Head of caudate nucleus (tissue), 42 donors: ENCODE data around the gene DUSP2.

Experiments used
- DNase-seq, 42 donors: peaks; one replicate each; pipeline versions ENCODE4 v3.0.0 to v3.0.0-alpha.2; 2020 to 2021; ENCODE audit warnings: mixed read lengths in 7 of 42
- intact Hi-C: fragments of 100-400 bp; cut with DNase I; formaldehyde crosslinking; loops from one replicate; pipeline ENCODE4 v1.15.0; 2022

DUSP2 gene

DNA sequence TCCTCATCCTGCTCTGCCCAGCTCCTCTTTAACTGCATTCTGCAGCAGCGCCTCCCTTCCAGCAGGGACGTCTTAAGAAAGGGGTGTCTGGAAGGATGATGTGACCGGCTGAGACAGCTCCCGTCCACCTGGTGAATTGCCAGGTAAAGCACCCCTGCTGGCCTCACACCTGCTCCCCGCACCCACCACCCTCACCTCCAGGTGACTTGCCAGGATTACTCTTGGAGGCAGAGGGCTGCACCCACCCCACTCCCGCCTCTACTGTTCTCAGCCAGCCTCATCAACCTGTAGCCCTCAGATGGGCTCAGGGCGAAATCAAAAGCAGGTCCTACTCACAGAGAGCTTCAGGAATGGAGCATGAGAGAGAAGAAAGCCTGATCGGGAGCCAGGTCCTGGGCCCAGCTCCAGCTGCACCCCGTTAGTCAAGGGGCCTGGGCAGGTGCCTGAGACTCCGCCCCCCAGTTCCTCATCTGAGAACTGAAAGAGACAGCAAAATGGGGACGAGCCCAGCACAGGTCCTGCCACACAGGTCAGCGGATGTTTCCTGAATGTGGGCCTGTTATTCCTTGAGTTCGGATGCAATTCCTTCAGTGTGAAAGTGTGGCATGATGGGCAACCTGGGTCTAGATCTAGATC, 34.5 kb downstream of the DUSP2 start:
- intact Hi-C loops: loop anchor here (10.0 kb wide), 1 partner anchor 86 kb away; no protein-coding TSS in a partner anchor
- no peak for DNase-seq

DNA sequence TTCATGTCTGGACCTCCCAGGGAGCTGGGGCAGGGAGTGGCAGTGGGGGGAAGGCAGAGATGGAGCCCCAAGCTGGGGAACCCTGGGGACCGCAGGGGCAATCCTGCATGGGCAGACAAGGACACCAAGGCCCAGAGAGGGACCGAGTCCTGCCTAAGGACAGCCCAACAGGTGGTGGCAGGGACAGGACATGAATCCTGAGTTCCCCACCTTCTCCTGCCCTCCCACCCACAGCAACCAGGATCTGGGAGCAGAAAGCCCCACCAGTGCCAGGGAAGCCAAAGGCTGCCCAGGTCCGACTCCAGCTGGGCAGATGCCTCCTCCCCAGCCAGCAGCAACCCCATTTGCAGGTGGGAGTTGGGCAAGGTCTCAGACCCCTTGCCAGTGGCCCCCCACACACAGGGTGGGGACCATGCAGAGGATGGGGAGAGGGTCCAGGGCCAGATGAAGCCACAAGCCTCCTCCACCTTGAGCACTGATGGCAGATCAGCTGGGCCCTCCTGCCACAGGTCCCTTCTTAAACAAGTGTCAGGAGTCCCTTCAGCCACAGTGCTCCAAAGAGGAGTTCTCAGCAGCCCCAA, 35.2 kb downstream of the DUSP2 start:
- intact Hi-C loops: loop anchor here (10.0 kb wide), 1 partner anchor 85 kb away; no protein-coding TSS in a partner anchor
- DNase-seq: no peak

DNA sequence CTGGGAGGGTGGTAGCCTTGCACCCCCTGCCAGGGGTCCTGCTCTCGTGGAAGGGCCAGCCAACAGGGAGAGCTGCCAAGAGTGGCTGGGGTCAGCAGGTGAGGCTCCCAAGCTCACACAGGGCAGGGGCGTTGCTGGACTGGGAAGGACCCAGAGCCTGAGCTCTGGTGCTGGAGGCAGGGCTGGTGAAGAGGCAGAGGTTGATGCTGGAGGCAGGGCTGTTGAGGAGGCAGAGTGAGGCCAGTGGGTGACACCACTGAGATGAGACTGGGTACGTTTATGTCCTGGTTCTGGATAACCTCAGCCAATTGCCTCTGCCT, 35.9 kb downstream of the DUSP2 start:
- no peak for DNase-seq

DNA sequence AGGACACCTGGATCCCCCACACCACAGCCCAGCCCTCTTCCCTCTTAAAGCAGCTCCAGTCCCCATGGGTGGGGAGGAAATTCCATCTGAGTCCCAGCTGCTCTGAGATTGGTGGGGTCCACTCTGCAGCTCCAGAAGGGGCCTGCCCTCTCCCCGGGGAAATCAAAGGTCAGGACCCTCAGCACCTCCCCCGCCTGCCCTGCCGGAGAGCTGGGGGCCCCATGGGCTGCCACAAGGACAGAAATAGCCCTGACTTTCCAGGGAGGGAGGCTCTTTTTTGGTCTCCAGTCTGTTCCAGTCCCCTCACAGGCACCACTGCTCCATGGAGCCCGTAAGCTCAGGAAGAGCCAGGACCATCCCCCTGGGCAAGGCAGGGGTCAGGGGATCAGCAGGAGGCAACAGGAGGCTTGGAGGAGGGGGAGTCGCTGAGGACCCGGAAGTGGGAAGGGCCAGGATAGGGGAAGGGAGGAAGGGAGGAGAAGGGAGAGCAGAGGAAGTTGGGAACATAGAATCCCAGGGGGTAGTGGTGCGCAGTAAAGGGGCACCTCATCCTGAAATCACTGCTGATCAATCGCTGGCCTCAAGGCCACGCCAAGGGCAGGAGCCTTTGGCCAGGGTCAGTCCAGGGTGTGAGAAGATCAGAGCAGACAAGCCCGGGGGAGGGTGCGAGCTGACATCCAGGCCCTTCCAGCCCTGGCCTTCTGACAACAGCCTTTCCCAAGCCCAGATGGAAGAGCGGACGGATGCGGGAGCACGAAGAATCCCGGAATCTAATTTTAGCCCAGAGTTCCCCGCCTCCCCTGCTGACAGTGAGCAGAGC, 36.5 kb downstream of the DUSP2 start:
- DNase-seq: no peak
- intact Hi-C loops: no loop called here

More for the DNA sequence above, 35.9 kb downstream of the DUSP2 start:
- intact Hi-C loops: no loop called here

DNA sequence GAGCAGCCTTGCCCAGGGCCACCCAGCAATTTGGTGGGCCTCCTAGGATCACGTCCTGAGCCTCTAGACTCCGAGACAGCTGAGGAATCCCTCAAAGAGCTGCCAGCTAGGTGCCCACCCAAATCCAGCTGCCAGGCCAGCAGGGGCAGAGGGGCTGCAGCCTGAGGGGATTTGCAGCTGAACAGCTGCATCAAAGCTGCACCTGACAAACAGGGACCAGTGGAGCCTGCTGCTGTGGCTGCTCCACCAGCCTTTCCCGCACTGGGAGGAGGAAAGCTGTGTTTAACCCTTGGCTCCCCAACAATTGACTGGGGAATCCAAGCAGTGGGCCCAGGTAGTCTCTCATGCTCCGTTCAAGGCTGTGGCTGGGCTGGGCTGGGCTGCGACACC, 37.1 kb downstream of the DUSP2 start:
- DNase-seq: no peak
- intact Hi-C loops: no loop called here

DNA sequence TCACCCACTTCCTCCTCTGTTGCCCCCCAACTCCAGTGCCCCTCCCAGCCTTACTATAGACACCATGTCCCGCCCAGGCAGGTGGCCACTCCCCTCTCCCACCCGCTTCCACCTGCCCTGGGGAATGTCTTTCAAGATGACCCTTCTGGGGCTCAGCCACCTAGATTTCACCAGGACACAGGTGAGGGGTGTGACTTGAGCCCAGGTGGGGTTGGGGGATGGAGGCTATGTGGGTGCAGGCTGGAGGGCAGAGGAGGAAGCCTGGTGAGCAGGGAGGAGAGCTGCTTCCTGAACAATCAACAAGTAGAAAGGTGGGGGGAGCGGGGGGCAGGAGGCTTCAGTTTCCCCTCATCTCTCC, 37.6 kb downstream of the DUSP2 start:
- intact Hi-C loops: no loop called here

DNA sequence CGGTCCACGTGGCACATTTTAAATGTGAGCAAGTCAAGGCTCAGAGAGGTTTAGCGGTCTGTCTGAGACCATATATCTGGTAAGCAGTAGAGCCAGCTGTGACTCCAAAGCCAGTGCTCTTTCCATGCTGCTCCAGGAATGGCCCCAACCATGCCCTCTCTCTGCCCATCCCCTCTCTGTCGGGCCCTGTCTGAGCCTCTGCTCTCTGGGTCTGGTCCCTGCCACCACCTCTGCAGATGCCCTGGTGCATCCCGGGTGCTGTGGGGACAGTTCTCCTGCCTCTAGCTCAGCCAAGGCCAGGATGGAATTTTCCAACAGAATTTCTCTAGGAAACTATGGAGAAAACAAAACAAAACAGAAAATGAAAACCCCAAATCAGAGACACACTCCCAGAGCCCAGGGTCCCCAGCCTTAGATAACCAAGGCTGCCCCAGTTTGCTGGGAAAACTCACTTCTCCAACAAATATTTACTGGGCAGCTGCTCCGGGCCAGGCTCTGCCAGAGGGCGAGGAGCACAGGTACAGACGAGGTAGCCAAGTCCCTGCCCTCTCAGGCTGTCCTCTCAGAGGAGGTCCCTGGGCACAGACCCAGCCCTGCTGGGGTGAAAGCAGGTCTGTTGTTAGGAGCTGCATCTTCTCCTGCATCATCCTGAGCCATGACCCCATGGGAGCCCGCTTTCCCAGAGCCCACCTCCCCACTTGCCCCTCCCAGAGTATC, 38.1 kb downstream of the DUSP2 start:
- DNase-seq: peak in 1 of 42 donors; percentile 25
- intact Hi-C loops: no loop called here

More for the DNA sequence above, 37.6 kb downstream of the DUSP2 start:
- DNase-seq: peak in 1 of 42 donors; percentile 10

DNA sequence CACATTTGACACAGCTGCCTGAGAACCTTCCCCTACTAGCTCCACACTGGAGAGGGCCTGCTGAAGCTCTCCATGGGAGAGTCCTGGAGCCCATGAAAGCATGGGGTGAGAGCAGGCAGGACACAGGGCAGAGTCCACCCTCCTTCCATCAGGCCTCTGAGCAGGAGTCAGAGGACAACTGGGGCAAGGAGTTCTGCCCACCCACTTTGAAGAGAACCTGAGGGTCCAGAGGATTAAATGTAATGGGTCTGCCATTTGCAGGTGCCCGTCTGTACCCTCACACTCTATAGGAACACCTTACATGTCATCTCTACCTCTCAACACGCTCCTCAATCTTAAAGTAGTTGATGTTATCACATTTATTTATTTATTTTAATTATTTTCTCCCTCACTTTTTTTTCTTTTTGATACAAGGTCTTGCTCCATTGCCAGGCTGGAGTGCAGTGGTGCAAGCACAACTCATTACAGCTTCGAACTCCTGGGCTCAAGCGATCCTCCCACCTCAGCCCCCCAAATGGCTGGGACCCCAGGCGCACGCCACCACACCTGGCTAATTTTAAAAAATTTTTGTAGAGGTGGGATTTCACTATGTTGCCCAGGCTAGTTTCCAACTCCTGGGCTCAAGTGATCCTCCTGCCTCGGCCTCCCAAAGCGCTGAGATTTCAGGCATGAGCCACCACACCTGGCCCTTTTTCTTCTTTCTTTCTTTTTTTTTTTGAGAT, 39.1 kb downstream of the DUSP2 start:
- peak in 1 of 42 donors; percentile 15 for DNase-seq
- intact Hi-C loops: no loop called here

DNA sequence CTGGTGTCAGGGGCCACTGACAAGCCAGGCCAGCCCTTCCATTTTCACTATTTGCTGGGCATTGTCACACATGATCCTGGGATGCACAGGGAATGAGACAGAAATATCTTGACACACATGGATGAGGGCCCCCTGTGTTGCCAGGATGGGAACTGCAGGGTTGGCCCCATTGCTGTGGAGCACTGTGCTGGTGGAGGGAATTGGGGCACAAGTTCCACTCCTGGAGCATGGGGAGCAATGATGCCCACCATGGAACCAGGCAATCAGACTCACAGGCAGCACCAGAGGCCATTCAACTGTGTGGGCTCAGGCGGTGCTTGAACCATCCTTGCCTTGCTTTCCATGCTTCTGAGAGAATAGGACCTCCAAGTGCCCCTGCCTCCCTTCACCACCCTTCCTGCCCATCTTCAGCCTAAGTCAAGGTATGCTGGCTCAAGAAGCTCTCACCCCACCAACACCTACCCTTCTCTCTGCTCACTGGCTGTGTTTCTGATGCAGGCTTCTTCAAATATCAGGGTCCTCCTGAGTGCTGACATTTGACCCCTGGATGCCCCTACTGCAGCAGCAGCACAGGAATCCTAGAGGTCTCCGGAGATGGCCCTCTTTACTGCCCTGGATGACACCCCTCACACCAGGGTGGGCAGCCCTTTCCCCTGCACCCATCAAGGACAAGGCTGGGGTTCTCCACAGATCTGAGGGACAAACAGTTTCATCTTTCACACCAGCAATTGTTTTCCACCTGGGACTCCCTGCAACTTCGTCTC, 39.9 kb downstream of the DUSP2 start:
- intact Hi-C loops: no loop called here
- DNase-seq: peak in 5 of 42 donors; percentile 1 to 10 (median 7)

DNA sequence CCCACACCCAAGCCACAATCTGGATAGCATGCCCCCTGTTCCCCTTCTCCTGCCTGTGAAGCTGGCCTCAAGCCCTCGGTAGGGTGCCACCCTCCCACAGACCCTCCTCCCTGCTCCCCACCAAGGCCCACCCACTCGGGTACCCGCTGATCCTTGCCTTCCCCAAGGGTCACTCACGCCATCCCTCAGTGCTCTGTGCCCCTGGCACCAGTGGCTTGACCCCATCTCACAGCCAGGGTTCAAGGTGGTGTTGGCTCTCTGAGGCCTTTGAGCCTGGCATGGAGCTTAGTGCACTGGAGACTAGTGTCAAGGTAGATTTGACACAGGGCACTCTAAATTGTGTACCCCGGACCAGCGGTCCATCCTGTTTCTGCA, 40.8 kb downstream of the DUSP2 start:
- peak in 5 of 42 donors; percentile 1 to 18 (median 12) for DNase-seq
- intact Hi-C loops: no loop called here

DNA sequence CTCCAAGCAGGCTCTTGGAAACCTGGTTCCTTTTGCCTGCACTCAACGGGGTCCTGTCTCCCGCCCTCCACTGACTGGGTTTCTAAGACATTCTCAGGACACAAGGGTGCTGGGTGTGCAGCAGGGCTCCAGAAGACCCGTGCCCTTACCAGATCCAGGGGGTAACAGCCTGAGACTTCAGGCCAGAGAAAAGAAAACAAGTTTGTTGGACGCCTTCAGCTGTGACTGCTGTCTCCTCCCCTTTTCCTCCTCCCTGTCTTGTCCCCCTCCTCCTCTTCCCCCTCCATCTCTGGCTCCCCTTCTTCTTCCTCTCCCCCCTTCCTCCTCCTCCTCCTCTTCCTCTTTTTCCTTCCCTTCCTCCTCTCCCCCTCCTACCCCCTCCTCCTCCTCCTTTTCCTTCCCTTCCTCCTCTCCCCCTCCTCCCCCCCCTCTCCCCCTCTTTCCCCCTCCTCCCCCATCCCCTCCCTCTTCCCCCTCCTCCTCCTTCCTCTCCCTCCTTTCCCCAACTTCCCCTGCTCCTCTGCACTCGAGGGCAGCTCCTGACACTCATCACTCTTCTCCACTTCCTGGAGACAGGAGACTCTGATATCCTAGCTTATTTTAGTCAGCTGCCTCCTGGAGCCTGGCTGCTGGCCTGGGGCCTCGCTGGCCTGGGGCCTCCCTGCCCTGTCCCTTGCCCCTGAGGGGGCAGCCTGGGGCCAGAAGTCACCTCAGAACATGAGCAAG, 41.3 kb downstream of the DUSP2 start:
- peak in 9 of 42 donors; percentile 1 to 23 (median 3) for DNase-seq
- intact Hi-C loops: no loop called here

DNA sequence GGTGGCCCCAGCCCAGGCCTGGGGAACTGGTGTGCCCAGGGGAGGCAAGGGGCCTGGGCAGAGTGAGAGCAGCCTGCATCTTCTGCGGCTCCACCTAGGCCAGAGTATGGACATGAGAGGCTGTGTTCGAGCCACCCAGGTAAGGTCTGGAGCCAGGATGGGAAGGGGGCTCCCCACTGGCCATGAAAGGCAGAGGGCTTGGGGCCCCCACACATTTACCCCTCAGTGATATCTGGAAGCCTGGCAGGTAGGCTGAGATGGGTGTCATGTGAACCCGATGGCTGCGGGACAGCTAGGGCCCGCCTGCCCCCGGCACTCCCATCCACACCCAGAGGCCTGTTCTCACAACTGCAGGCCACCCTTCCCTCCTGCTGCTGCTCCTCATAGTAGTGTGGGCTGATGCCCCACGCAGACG, 42.0 kb downstream of the DUSP2 start:
- peak in 14 of 42 donors; percentile 1 to 25 (median 8) for DNase-seq
- intact Hi-C loops: no loop called here

DNA sequence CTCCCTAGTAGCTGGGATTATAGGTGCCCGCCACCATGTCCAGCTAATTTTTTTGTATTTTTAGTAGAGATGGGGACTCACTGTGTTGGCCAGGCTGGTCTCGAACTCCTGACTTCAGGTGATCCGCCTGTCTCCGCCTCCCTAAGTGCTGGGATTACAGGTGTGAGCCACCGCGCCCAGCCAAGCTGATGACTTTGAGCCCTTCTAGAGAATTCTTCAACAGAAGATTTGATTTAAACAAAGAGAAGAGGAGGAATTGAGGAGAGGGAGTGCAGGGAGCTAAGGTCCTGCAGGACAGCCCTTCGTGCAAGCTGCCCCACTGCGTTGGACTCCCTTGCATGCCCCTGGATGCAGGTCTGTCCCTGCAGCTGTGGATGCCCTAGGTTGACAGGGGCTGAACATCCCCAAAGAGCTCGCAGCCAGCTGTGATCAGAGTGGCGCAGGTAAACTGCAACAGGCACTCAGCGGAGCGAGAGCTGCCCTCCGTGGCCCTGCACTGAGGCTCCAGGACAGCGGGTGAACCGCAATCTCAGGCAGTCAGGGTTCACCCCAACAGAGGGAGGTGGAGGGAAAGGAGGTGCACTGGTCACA, 42.5 kb downstream of the DUSP2 start:
- intact Hi-C loops: no loop called here
- peak in 14 of 42 donors; percentile 2 to 30 (median 8) for DNase-seq

DNA sequence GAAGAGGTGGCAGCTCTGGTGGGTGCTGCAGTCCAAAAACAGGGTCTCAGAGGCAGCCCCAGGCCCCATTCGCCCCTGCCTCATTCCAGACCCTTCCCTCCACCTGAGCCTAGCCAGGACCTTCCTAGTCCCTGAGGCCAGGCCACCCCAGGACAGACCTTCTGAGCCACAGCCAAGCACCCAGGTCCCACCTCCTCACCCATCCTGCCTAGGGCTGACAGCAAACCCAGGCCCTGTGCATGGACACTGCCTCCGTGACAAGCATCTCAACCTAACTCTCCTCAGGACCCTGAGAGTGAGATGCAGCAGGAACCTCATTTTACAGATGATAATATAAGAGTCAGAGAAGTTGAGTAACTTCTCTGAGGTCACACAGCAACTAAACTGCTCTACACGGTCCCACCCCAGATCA, 44.3 kb downstream of the DUSP2 start:
- DNase-seq: peak in 14 of 42 donors; percentile 0 to 18 (median 6)
- intact Hi-C loops: no loop called here

DNA sequence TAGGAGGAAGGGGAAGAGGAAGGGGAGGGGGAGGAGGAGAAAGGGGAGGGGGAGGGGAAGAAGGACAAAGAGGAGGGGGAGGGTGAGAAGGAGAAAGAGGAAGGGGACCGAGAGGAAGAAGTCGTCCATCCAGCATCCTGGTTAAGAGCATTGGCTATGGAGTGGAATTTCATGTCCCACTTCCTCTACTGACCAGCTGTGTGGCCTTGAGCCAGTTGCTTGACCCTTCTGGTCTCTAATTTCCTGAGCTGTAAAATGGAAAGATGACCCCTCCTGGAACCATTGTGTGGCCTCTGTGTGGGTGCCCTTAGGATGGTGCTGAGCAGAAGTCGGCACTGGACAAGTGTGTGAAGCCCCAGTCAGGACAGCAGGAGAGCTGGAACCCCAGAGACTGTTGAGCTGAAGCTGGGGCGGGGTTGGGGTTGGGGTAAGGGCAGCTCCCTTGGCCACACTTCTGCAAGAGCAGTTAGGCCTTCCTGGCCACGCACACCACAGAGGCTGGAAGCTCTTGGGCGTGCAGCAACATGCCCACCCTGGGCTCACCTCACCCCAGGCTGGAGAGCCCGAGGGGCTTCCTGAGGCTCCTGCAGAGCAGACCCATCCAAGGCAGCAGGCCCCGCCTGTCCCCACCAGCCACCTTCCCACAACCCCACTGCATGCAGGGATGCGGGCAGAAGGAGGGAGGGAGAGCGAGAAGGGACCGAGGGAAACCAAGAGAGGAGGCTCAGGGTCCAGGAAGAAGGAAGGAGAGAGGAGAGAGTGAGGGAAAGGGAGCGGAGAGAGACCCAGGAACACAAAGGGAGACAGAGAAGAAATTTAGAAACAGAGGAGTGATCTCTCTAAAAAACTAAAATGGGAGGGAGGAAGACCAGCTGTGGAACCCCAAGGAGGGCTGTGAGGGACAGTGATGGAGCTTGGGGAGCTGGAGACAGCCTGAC, 45.1 kb downstream of the DUSP2 start:
- intact Hi-C loops: no loop called here
- peak in 21 of 42 donors; percentile 1 to 31 (median 6) for DNase-seq
